NB4 (cell line): ENCODE measurements around the gene GPR148.

ENCODE experiments used
- MYC ChIP-seq: IDR thresholded peaks from 2 replicates; pipeline ENCODE4 v1.6.1; 2011; ENCODE audit warnings: low read depth, low read length
- TF ChIP-seq, protein P1 (sequence below): IDR thresholded peaks from one replicate; pipeline ENCODE4 v1.5.1; 2012; ENCODE audit warnings: low read depth, low read length

DNA sequence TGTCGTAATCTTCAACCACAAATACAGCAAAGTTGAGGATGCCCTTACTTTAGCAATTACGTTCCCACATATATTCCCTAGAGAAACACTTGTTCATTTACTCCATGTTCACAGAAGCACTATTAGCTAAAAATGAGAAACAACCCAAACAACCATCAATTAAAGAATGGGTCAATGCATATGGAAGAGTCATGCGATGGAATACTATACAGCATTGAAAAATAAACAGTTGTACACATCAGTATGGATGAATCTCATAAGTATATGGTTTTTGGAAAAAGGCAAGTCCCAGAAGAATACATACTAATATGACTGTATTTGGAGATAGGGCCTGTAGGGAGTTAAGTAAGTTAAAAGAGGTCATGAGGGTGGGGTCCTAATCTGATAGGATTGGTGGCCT is 6.3 kb downstream of the GPR148 start:
- TF ChIP-seq MYC: no peak
- TF ChIP-seq, protein P1, sequence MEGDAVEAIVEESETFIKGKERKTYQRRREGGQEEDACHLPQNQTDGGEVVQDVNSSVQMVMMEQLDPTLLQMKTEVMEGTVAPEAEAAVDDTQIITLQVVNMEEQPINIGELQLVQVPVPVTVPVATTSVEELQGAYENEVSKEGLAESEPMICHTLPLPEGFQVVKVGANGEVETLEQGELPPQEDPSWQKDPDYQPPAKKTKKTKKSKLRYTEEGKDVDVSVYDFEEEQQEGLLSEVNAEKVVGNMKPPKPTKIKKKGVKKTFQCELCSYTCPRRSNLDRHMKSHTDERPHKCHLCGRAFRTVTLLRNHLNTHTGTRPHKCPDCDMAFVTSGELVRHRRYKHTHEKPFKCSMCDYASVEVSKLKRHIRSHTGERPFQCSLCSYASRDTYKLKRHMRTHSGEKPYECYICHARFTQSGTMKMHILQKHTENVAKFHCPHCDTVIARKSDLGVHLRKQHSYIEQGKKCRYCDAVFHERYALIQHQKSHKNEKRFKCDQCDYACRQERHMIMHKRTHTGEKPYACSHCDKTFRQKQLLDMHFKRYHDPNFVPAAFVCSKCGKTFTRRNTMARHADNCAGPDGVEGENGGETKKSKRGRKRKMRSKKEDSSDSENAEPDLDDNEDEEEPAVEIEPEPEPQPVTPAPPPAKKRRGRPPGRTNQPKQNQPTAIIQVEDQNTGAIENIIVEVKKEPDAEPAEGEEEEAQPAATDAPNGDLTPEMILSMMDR: no peak
